Limb (tissue), 2 donors: ENCODE measurements around the gene AQP12A.

ENCODE experiments used
- DNase-seq, 2 donors: peaks; one replicate each; pipeline ENCODE4 v3.0.0-alpha.2; 2016; ENCODE audit errors: extremely low spot score in 2 of 2

Gene AQP12A

DNA sequence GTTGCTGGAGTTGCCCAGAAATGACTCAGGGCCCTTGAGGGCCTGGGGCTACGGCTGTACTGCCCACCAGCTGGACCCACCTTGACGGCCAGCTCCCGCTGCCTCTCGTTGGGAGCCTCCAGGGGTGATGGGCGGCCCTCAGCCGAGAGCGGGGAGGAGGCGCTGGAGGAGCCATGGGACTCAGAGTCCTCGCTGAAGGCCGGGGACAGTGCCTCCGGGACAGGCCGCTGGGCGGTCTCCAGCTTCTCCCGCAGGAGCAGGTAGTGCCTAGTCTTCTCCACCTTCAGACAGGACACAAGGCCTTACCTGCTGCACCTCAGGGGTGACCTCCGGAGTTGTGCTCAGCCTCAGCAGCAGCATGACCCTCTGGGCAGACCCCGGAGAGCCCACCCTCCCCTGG, 30.7 kb downstream of the AQP12A start:
- DNase-seq: no peak

DNA sequence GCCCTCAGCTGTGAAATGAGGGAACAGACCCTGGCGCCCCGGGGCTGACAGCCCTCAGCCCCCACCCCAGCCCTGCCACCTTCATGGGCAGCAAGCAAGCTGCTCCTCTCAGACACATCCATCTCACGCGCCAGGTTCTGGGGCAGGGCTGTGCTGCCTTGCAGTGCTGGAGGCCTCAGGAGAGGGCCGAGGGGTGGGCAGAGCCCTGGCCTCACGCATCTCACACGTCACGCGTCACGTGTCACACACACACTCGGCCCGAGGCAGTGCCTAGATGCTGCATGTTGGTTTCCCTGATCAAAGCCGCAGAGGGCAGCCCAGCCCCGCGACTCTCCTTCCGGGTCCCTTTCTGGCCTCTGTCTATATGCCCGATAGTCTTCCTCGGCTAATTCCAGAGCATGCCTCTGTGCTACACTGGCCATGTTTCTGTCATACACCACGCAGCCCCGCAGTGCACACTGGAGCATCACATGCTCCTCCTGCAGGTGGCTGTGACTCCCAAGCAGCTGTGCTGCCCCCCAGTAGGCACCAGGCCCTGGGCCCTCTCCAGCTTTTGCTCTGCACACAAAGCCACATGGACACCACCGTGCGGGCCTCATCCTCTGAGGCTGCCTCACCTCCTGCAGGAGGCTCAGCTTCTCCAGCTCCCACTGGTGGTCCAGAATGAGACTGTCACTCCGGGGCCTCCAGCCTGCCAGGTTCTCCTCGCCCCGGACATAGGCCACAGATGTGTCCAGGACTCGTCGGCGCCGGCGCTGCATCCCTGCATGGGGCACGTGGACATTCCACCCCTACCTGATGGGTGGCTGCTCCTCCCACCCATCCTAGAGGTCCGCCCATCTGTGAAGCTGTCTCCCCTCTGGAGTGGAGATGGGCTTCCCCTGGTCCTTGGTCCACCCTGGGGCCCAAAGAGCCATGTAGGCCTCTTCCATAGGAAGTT, 31.4 kb downstream of the AQP12A start:
- DNase-seq: no peak

DNA sequence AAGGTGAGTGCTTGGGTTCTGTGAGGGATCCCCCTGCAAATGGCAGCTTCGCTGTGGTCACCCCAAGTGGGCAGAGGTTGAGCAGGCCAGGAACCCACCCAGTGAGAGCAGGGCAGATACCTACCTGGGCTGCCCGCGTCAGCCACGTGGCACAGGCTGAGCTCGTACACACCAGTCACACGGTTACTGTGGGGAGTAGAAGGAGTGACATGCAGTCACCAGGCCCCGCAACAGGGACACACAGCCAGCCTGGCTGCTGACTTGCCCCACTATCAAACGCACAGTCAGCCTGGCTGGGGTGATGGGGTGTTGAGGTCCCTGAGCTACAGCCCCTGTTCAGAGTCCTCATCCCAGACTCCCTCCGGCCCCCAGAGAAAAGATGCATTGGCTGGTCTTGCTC, 32.2 kb downstream of the AQP12A start:
- no peak for DNase-seq

DNA sequence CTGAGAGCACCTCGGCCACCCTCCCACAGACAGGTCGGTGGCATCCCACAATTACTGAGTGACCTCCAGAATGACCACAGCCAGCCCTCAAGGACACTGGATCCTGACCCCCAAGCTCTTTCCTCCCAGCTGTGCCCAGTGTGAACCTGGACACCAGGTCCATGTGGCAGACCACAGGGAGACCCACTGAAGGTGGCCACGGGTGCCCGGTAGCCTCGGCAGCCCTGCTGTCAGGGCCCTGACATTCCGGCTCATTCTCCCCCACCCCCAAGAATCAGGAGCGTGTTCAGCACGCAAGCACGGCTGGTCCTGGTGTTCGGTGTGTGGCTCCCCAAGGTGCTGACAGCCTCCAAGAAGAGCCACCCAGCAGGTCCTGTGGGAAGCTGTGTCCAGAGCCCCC, 32.8 kb downstream of the AQP12A start:
- DNase-seq: no peak

DNA sequence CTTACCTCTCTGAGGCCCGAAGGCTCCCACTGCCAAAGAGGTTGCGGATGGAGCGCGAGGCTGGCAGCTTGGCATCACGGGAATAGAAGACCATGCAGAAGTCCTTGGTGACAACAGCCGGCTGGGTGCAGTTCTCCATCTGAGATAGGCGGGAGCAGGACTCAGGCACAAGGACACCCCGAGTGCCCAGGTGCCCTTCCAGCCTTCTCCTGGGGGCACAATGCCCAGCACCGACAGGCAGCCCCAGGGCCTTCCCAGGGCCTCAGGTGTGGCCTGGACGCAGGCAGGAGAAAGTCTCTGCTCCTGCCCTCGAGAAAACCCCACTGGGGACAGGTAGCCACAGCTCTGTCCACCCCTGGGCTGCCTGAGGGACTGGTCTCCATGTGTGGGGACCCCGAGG, 33.6 kb downstream of the AQP12A start:
- no peak for DNase-seq

DNA sequence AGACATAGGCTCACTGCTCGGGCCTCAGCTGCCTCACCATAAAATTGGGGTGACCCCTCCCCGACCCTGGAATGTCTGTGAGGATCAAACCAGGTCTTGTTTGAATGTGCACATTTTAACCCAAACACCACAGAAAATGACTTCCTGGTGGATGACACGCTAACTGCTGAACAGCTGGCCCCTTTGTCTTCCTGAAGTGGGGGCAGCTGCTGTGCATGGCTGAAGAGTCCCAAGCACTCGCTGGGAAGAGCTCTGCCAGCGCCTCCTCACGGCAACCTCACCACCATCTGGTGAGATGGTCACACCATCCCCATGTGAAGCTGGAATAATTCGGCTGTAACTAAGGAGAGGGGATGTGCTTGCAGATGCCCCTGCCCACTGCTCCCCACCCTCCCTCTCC, 34.0 kb downstream of the AQP12A start:
- DNase-seq: no peak

DNA sequence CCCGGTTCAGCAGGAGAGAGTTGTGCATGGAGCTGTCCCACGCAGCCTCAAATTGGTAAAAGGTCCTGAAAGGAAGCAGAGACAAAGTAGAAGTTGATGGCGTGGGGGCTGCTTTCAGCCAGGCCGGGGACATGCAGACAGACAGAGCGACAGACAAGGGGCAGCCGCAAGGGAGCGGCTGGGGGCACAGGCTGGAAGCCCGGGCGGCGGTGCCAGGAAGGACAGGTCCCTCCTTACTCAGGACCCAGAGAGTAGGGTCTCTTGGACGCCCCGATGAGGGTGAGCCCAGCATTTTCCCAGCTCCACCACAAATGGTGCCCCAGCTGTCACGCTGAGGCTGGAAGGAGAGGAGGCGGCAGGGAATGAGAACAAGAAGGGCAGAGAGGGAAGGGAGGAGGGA, 35.2 kb downstream of the AQP12A start:
- DNase-seq: no peak

DNA sequence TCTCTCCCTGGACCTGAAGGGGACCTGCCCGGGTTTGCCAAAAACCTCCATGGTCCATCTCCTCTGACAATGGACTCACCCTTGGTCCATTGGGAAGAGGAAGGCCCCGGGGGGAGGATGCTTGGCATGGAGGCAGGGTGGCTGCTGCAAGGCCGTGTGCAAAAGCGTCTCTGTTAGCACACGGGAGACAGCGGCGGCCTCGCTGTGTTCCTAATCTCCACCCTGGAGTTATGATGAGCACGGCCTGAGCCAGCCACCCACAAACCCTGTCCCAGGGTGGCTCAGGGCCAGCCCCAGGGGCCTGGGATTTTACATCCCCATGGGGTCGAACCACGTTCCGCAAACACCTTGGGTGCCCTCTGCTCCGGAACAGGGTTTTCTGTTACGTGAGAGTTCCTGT, 35.8 kb downstream of the AQP12A start:
- DNase-seq: no peak

DNA sequence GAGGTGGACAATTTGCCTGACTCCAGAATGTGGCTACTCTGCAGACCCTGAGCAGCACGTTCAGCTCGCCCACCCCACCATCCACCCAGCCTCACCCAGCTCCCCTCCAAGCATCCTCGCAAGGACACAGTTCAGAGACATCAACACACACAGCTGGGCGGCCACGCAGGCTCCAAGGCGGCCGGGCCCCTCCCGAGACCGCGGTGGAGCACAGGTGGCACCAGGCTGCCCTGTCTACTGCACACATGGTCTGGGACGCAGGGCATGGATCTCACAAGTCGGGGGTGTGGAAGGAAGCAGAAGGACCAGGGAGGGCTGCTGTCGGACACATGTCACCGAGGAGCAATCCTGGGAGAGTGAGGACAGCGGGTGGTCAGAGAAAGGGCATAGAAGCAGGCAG, 36.2 kb downstream of the AQP12A start:
- DNase-seq: no peak

DNA sequence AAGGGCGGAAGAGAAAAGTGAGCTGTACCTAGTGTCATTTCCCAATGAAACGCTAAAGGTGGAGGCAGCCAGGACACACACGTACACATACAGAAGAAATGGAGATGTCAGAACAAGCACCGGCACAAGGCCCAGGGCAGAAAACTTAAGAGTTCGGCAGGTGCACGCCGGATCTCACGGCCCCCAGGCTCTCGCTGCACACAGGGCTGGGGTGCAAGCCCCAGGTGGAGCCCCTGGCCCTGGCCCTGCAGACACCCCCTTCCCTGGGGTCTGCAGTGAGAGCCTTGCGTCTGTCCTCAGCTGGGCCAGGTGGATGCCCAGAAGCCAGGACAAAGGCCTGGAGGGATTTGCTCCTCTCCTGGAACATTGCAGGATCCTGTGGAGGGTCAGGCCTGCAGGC, 36.7 kb downstream of the AQP12A start:
- DNase-seq: no peak

DNA sequence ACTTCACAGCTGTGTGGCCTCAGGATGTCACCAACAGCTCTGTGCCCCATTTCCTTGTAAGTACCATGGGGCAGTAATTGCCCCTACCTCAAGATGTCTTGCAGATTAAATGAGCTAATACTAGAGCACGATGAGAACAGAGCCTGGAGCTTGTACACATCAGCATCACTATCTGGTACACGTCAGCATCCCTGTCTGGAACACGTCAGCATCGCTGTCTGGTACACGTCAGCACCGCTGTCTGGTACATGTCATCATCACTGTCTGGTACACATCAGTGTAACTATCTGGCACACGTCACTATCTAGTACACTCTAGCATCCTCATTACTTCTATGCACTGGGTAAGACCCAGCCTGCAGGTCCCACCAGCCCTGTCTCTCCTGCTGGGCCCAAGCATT, 37.2 kb downstream of the AQP12A start:
- DNase-seq: no peak

DNA sequence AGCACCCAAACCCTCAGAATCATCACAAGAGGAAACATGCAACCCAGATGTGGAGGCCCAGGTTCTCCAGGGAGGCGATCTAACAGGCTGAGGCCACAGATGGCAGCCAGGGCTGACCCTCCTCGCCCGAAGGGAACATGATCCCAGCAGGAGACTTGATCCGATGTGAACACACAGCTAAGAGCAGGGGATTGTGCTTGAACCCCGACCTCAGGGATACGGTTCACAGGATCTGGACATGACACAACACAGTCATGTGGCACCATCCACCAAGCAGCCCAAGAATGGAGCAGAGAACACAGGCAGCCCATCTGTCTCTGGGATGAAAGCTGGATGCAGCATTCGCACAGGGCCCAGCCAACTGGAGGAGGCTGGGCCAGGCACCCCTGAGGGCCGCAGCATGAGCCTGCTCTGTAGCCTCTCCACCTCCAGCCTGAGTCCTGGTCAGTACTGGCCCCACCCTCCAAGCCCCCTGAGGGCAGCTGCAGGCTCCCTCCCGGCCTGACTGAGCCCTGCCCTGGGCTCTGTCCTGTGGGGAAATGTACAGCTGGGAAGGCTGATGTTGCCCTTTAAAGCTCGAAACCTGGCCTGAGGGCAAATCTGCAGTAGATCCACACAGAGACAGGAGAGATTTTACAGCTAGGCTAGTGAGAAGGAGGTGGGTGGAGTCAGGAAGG, 39.0 kb downstream of the AQP12A start:
- DNase-seq: no peak

DNA sequence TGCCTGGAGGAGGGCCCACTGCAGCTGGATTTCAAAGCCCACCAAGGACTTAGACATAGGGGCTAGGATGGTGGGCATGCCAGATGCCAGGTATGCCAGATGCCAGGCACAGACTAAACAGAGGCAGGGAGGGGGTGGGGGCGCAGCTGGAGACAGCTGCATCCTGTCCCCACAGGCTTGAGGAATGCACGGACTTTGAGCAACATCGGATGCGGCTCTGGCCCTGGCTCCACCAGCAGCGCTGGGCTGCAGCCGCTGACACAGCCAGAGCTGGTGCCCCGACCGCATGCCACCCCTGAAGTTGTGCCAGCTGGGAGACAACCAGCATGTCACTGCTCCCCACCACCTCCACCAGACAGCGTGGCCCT, 39.5 kb downstream of the AQP12A start:
- DNase-seq: peak in 1 of 2 donors; percentile 44

DNA sequence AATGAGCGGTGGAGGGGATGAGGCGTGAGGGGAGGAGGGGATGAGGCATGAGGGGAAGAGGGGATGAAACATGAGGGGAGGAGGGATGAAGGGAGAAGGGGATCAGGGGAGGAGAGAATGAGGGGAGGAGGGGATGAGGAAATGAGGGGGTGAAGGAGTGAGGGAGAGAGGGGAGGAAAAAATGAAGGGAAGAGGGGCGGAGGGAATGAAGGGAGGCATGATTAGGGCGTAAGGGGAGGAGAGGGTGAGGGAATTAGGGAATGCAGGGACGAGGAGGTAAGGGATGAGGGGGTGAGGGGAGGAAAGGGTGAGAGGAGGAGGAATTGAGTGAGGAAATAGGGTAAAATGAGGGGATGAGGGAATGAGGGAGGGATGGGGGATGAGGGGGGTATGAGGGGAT, 40.5 kb downstream of the AQP12A start:
- DNase-seq: no peak

DNA sequence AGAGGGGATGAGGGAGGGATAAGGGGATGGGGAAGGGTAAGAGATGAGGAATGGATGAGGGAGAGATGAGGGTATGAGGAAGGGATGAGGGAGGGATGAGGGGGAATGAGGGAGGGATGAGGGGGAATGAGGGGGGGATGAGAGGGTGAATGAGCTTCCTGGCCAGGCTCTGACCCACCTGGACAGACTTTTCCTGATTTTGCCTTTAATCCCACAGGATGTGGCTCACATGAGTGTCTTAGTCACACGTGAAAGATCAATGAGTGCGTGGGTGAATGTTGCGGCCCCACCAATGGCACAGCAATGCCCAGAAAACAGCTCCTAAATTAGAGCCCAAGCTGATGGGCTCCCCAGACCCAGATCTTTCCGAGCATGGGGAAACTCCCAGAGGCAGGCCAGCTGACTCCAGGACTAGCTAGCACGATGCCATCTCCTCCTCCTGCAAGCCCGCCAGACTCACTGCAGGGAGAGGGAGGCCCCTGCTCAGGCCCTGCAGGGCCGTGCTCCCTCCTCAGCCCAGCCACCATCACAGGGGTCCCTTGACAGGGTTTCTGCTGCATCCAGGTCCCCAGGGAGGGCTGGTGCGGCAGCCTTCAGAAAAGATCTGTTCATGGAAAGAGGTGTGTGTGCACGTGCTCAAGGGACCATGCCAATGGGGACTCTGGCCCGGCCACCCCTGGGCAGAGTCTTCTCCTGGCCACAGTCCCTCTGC, 41.4 kb downstream of the AQP12A start:
- no peak for DNase-seq

DNA sequence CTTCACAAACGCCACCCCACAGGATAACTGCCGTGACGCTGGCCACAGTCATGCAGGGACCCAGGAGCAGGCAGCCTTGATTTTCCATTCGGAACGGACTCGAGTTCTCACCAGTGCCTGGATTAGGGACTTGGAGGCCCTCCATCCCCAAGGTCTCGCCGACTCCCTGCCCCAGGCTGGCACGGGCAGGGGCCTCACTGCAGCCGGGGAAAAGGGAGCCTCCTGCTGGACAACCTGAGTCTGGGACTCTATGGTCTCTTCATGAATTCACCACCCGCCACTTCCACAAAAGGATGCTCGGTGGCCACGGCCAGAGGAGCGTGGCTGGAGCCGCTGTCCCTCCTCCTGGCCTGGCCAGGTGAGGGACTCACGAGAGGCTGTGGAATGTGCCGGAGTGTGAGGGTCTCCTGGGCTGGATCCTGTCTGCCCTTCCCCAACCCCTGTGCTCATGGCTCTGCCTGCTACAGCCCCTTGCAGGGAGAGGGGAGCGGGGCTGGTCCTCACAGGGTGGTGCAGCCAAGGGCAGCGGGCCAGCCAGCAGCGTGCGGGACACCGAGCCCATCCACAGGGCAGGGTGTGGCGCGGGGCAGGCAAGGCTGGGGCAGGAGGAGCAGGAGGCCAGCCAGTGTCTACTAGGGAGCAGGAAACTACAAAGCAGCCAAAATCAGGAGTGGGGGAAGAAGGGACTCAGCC, 42.3 kb downstream of the AQP12A start:
- no peak for DNase-seq

DNA sequence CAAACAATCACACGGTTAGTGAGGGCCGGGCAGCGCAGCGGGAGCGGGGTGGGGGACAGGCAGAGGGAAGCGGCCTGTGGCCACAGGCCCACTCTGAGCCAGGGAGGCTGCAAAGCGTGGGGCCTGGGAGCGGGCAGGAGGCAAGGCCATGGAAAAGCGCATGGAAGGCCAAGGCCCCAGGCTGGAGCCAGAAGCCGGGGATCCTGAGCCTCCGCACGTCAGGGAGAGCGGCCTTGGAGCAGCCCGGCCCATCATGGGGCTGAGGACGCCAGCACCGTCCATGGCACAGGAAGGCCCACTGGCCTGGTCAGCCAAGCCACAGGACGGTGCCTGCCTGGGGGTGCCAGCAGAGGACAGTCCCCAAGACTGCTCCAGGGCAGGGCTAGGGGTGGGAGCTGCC, 43.1 kb downstream of the AQP12A start:
- no peak for DNase-seq

DNA sequence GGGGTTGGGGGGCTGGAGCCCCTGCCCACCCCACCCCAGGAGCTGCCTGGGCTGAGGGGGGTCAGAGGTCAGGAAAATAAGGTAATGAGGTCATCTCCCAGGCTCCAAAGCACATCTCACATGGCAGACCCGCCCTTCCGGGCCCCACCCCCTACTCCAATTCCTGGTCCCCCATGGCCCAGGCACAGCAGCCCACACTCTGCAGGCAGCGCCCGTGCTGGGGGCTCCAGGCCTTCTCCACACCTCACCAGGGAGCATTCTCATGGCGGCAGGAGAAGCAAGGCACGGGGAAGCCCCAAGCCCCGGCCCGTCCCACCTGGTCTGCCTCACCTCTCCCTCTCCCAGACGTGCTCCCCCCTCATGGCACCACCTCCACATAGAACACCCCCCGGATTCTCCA, 43.8 kb downstream of the AQP12A start:
- DNase-seq: no peak

DNA sequence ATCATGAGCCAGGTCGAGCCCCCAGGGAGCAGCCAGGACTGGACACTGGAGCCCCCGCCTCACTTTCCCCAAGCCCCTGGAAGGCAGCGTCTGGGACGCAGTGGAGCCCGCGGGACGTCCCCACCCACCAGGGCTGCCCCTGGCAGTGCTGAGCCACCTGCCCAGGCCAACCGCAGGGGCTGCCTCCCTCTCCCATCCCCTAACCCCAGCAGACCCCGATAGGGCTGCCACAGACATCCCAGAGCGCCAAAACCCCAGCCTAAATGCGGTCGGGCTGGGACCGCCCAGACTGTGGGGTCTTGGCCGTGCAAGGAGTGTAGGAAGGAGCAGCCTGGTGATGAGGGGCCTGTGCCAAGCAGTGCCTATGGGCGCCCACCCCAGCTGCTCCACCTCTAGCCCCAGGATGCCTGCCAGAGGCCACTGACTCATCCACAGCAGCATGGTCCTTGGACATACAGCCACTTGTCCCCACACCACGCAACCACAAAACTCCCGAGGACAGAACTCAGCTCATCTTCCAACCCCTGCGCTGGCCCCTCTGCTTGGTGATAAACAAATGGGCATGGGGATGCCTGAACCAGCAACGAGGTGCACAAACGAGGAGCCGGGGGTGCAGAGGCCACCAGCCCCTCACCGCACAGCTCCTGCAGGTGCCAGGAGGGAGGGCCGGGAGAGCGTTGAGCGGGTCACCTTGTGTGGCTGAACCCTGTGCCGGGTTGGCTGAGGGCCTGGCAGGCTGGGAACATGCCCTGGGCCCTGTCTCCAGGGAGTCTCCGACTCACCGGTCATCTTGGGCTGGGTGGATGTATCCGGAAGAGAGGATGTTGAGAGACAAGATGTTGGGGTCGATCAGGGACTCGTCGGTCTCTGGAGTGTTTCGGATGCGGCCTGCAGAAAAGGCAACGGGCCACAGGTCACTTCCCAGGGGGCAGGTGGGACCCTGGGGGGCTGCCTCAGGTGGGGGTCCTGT, 44.9 kb downstream of the AQP12A start:
- no peak for DNase-seq

DNA sequence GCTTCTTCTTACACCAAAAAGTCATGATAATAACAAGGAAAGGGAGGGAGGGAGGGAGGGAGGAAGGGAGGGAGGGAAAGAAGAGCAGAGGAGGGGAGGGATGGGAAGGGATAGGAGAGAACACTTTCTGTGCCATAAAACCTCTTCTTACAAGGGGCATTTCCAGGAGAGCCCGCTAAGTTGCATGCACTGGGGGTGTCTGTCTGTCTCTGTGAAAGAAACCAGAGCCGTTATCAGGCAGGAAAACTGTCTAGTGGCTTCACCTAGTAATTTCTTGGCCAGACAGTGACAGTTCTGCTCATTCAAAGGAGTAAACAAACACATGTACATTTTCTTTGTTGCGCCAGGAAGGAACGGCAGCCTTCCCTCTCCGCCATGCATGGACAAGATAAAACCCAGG, 45.8 kb downstream of the AQP12A start:
- no peak for DNase-seq

DNA sequence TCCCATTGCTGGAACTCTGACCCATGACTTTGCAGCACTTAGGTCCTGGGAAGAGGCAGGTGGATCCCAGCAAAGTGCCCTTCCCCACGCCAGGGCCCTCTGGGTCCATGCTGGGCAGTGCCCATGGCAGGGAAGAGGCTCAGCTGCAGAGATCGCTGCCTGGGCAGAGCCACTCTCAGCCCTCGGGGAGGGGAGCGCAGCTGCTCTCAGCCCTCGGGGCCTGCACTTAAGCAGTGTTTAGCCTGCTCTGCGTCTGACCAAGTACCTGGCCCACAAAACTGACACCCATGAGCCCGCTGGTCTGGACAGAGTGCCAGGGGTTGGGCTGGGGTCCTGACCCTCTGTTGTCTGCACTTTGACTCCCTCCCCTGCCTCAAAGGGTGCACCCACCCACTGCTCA, 46.3 kb downstream of the AQP12A start:
- DNase-seq: no peak
